ENCODE data around the gene CALHM3.

- no peak for TF ChIP-seq CTCF (conservative IDR thresholded peaks at IDR 0.05)
- no peak for TF ChIP-seq EZH2 (IDR thresholded peaks at IDR 0.05; ENCODE audit: low read depth)
These were observed 47.1 kb downstream of the CALHM3 start for GRCh38 chr10:103431902-103432301.

Measured in PC-9 (cell line).